NCI-H128 (cell line): ENCODE data around the gene VAV2.
"Not testable (repeated sequence)": the region's sequence is repeated elsewhere in the genome, so short reads cannot be mapped to it uniquely, and the experiment has no call there.

Source experiments
- DNase-seq: peaks from one replicate; lab custom pipeline; 2025; ENCODE audit not compliant: unreplicated experiment; lab: John Stamatoyannopoulos, UW

VAV2 gene

DNA sequence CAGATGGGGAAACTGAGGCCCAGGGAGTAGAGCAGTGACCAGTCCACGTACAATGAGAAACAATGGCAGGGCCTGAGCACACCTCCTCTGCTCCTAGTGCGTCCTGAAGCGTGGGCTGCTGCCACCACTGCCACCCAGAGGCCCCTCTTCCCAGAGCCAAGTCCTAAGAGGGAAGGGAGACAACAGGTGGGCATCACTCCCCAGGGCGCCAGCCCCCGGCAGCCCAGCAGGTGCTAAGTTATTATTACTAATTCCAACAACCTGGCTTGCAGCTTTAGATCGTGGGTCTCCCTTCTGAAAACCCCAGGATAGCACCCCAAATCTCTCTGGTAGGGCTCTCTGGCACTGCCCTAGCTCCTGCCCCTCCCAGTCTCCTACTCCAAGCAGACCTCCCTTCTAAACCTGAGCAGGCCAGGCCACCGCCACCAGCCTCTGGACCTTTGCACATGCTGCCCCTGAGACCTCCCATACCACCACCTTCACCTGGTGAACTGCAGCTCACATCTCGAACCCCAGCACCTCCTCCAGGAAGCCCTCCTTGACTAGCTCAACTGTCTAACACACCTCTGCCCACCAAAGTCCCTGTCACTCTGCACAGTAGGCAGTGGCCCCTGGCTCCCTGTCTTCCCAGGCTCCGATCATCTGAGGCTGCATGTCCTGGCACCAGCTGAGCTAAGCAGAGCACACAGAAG, 65.8 kb downstream of the VAV2 start:
- DNase-seq: no peak

DNA sequence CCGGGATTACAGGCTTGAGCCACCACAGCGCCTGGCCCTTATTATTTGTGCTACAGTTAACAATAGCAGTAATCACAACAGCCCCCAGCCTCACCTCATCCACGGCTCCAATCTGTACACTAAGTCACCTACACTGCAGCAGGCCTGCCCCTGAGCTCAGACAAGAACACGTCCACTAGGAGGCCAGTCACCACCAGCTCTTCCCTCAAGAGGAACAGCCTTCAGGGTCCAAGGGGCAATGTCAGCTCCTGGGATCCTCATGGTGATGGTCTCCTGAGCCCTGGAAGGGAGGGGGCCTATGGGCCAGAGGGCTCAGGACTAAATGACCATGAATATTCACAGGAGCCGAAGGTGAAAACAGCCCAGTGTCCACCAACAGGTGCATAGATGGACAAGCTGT, 67.7 kb downstream of the VAV2 start:
- no peak for DNase-seq

DNA sequence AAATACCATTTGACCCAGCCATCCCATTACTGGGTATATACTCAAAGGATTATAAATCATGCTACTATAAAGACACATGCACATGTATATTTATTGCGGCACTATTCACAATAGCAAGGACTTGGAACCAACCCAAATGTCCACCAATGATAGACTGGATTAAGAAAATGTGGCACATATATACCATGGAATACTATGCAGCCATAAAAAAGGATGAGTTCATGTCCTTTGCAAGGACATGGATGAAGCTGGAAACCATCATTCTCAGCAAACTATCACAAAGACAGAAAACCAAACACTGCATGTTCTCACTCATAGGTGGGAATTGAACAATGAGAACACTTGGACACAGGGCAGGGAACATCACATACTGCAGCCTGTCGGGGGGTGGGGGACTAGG, 68.5 kb downstream of the VAV2 start:
- DNase-seq: not testable (repeated sequence)

DNA sequence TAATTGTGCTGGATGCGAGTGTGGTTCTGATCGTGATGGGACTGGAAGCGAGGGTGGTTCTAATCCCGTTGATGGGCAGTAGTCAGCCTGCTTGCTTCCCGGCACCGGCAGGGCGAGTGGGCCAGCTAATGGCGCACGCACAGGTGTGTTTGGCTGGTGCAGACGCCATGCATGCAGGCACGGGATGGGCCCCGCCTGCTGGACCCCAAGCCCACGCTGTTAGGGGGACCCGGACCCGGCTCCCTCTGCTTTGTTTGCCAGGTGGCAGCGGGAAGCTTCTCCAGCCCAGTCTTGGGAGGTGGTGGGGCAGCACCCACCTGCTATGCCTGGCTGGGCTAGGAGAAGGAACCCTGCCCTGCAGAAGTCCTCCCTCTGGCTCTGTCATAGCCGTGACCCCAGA, 70.3 kb downstream of the VAV2 start:
- no peak for DNase-seq

GRCh38 chr9:133920471-133920870, 71.7 kb downstream of the VAV2 start:
- no peak for DNase-seq

DNA sequence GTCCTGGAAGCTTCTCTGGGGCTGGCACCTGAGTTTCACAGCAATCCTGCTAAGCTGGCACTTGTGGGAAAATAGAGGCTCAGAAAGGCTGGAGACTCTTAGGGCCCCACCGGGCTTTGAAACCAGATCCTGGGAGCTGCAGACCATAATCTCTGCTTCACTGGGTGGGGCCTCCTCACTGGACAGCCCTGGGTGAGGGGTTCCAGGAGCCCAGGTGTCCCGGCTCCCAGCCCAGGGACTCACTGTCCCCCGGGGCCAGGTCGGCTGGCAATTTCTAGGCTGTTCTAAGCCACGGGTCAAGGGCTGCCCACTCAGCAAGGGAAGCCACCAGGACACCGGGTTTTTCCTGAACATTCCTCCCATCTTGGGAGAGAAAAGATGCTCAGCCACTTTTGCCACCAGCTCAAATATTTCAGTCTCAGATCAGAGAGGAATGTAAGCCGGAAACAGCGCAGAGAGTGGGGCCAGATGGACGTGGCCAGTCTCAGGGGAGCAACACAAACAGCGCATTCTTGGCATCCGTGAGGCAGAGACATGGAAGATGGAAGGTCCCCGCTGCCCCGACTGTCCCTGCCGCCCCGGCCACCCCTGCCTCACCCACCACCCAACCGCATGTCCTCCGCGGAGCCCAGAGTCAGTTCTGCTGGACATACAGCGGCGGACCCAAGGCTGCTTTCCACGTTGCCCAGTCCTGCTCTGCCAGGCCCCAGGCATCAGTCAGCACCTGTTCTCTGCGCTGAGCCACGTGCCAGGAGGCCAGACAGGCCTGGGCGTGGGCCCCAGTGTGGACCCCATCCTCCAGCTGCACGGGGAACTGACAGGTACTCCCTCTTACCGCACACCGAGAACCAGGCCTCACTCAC, 72.6 kb downstream of the VAV2 start:
- DNase-seq: no peak

GRCh38 chr9:133918111-133918813, 73.9 kb downstream of the VAV2 start:
- no peak for DNase-seq

- DNase-seq: no peak
Measured at GRCh38 chr9:133917375-133917774, 74.7 kb downstream of the VAV2 start.

GRCh38 chr9:133916159-133916541, 76.0 kb downstream of the VAV2 start:
- DNase-seq: no peak

DNA sequence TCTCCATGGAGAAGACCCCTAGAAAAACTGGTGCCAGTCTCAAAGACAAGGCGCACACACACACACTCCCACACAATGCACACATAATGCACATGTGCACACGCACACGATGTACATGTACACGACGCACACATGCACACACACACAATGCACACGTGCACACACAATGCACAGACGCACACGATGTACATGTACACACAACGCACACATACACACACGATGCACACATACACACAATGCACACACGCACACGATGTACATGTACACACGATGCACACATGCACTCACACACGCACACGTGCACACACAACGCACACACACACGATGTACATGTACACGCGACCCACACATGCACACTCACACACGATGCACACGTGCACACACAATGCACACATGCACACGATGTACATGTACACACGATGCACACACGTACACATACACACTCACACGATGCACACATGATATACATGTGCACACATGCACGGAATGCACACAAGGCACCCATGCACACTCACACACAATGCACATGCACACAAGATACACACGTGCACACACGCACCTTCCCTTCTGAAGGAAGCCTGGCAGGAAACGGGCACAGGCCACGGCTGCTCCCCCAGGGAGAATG, 76.5 kb downstream of the VAV2 start:
- no peak for DNase-seq

- no peak for DNase-seq
Measured at GRCh38 chr9:133914442-133915342, 77.4 kb downstream of the VAV2 start.

GRCh38 chr9:133913571-133914369, 78.4 kb downstream of the VAV2 start:
- DNase-seq: no peak

GRCh38 chr9:133910855-133911514, 81.1 kb downstream of the VAV2 start:
- DNase-seq: no peak

GRCh38 chr9:133906932-133907910, 84.9 kb downstream of the VAV2 start:
- no peak for DNase-seq

GRCh38 chr9:133906218-133906617, 85.9 kb downstream of the VAV2 start:
- no peak for DNase-seq

GRCh38 chr9:133905493-133905892, 86.6 kb downstream of the VAV2 start:
- no peak for DNase-seq

DNA sequence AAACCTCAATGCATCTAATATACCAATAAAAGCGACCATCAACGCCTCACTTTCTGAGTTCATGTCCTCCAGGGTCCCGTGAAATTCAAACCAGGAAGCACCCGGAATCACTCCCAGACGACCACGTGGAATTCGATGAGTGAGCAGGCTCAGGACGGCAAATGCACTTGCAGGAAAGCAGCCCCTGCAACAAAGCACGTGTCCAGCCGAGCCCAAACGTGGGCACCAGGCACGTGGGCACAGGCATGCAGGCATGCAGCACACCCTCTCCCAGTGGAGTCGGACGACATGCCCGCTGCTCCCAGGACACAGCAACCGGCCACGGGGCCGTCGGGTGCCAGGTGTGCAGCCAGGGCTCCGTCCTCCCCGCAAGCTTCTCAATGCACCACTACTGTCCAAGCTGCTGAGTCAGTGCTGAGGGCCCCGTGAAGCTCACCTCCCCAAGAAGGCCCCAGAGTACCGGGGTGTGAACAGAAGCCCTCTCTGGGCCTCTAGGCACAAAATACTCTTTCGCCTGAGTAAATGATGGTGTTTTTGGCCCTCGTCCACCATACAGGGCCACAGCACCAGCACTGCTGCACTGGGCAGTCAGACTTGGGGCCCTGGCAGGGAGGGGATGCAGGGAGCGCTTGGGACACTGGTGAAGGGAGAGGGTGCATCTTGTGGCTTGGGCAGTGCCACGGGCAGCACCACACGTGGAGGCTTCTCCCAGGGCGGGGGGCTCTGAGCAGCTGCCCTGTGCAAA, 87.6 kb downstream of the VAV2 start:
- DNase-seq: no peak
